ENCODE measurements around the gene ITFG1.

DNA sequence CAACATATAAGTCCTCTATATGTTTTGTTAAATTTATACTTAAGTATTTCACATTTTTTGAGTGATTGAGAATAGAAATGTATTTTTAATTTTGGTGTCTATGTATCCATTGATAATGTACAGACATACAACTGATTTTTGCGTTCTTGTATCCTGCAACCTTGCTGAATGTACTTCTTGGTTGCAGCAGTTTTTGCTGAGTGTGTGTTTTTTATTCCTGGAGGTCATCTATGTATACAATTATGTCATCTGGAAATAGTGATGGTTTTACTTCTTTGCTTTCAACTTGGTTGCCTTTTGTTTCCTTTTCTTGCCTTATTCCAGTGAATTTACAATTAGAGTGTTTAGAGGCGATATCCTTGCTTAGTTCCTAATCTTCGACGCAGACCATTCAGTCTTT, 249.6 kb downstream of the ITFG1 start:
- TF ChIP-seq ZFP30 (CRISPR knock-in tag; IDR thresholded peaks at IDR 0.05): no peak
- TF ChIP-seq, protein P1, sequence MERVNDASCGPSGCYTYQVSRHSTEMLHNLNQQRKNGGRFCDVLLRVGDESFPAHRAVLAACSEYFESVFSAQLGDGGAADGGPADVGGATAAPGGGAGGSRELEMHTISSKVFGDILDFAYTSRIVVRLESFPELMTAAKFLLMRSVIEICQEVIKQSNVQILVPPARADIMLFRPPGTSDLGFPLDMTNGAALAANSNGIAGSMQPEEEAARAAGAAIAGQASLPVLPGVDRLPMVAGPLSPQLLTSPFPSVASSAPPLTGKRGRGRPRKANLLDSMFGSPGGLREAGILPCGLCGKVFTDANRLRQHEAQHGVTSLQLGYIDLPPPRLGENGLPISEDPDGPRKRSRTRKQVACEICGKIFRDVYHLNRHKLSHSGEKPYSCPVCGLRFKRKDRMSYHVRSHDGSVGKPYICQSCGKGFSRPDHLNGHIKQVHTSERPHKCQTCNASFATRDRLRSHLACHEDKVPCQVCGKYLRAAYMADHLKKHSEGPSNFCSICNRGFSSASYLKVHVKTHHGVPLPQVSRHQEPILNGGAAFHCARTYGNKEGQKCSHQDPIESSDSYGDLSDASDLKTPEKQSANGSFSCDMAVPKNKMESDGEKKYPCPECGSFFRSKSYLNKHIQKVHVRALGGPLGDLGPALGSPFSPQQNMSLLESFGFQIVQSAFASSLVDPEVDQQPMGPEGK (CRISPR knock-in tag; IDR thresholded peaks at IDR 0.05; ENCODE audit: borderline replicate concordance): no peak
